ENCODE data around the gene EHD3. TPM values are rescaled to one million over a fixed set of nuclear protein-coding genes. Genes with fewer than 3 reads are reported as not detected.

The EHD3 gene
- total and polyA plus RNA-seq, 2 of the 13 experiments (the other 11 are each of a cell fraction or from before 2014, with no cell fraction given), result 0.20 to 0.69 TPM

GRCh38 chr2:31232586-31232985 lies 1.4 kb upstream of the EHD3 start (continued):
- TF ChIP-seq, protein P1, sequence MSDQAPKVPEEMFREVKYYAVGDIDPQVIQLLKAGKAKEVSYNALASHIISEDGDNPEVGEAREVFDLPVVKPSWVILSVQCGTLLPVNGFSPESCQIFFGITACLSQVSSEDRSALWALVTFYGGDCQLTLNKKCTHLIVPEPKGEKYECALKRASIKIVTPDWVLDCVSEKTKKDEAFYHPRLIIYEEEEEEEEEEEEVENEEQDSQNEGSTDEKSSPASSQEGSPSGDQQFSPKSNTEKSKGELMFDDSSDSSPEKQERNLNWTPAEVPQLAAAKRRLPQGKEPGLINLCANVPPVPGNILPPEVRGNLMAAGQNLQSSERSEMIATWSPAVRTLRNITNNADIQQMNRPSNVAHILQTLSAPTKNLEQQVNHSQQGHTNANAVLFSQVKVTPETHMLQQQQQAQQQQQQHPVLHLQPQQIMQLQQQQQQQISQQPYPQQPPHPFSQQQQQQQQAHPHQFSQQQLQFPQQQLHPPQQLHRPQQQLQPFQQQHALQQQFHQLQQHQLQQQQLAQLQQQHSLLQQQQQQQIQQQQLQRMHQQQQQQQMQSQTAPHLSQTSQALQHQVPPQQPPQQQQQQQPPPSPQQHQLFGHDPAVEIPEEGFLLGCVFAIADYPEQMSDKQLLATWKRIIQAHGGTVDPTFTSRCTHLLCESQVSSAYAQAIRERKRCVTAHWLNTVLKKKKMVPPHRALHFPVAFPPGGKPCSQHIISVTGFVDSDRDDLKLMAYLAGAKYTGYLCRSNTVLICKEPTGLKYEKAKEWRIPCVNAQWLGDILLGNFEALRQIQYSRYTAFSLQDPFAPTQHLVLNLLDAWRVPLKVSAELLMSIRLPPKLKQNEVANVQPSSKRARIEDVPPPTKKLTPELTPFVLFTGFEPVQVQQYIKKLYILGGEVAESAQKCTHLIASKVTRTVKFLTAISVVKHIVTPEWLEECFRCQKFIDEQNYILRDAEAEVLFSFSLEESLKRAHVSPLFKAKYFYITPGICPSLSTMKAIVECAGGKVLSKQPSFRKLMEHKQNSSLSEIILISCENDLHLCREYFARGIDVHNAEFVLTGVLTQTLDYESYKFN (CRISPR knock-in tag; conservative IDR thresholded peaks at IDR 0.05), result no peak
- TF ChIP-seq HNRNPH1 (optimal IDR thresholded peaks at IDR 0.05; ENCODE audit: low read depth, low read length) (no peak), ELF3 (CRISPR knock-in tag; IDR thresholded peaks at IDR 0.05) (no peak), SRY (CRISPR knock-in tag; IDR thresholded peaks at IDR 0.05) (no peak), ZNF333 (CRISPR knock-in tag; IDR thresholded peaks at IDR 0.05; ENCODE audit: borderline replicate concordance) (no peak)

- Histone ChIP-seq H3K4me3 (replicated peaks in 1 of 3; ENCODE audit: insufficient read depth in 1 of 3, low read depth in 2 of 3, low read length in 3 of 3) (no peak overlapping the region), H3K27me3 (ENCODE audit: control insufficient read depth in 1 of 2, insufficient read depth in 2 of 2, low read length in 2 of 2) (peaks cover 0 to 23% of the 10 kb centered on the region in 2 experiments; a peak in 3 of 5 replicates), H4K20me1 (ENCODE audit: insufficient read depth, low read length) (no peaks in the 10 kb centered on the region), H3K4me1 (ENCODE audit: insufficient read depth, low read length) (no peaks in the 10 kb centered on the region), H3K9ac (ENCODE audit: insufficient read depth, low read depth, low read length) (no peak overlapping the region), H3K9me3 (ENCODE audit: low read length) (no peaks in the 10 kb centered on the region), H3K27ac (ENCODE audit: extremely low read length, insufficient read depth, low read length) (no peak overlapping the region), H3K36me3 (replicated peaks in 1 of 2; ENCODE audit: control insufficient read depth in 1 of 2, insufficient read depth in 2 of 2, low read length in 2 of 2) (no peaks in the 10 kb centered on the region), H3K4me2 (ENCODE audit: low read depth, low read length) (no peak overlapping the region), H3K79me2 (ENCODE audit: insufficient read depth, low read length) (no peaks in the 10 kb centered on the region), H2AFZ (ENCODE audit: low read length) (no peak overlapping the region)
- in situ Hi-C loops (cut with HindIII; ENCODE audit: extremely low pct_ligation_motif_present, low pct_unique_long_range_greater_than_20kb), result no loop called here
- BruUV-seq (replicated peaks), result no TSS peak
- no peak for DNase-seq (ENCODE audit: low spot score)
- ChIA-PET POLR2A (no interaction called here), CTCF (ENCODE audit: low intra/inter-chr PET ratio, low total read pairs) (no interaction called here)
- intact Hi-C loops (cut with micrococcal nuclease; ENCODE audit: unreplicated experiment), result loop anchor here (1.0 kb wide), 1 partner anchor 100 kb away; no protein-coding TSS in a partner anchor
- FAIRE-seq, result no peak
- 29% methylated on average over 1 of the region's 1 CpG for WGBS (ENCODE audit: low lambda C conversion rate)
- no peak for ATAC-seq
- TF ChIP-seq FOXO4 (CRISPR knock-in tag; conservative IDR thresholded peaks at IDR 0.05) (no peak), TCF12 (IDR thresholded peaks at IDR 0.05) (no peak), TCF12 (CRISPR knock-in tag; IDR thresholded peaks at IDR 0.05) (no peak), ATF7 (IDR thresholded peaks at IDR 0.05) (no peak), ATF7 (CRISPR knock-in tag; IDR thresholded peaks at IDR 0.05) (no peak), DBP (CRISPR knock-in tag; IDR thresholded peaks at IDR 0.05; ENCODE audit: not compliant biosample characterization) (no peak), NCOA5 (CRISPR knock-in tag; IDR thresholded peaks at IDR 0.05) (no peak), ESRRA (CRISPR knock-in tag; IDR thresholded peaks at IDR 0.05; ENCODE audit: low read depth) (no peak), RORA (CRISPR knock-in tag; IDR thresholded peaks at IDR 0.05) (no peak)
- TF ChIP-seq, protein P2, sequence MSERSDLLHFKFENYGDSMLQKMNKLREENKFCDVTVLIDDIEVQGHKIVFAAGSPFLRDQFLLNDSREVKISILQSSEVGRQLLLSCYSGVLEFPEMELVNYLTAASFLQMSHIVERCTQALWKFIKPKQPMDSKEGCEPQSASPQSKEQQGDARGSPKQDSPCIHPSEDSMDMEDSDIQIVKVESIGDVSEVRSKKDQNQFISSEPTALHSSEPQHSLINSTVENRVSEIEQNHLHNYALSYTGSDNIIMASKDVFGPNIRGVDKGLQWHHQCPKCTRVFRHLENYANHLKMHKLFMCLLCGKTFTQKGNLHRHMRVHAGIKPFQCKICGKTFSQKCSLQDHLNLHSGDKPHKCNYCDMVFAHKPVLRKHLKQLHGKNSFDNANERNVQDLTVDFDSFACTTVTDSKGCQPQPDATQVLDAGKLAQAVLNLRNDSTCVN (CRISPR knock-in tag; IDR thresholded peaks at IDR 0.05; ENCODE audit: borderline replicate concordance), result no peak
Measured at GRCh38 chr2:31233231-31233630, 721 bp upstream of the EHD3 start.

All from HepG2 (cell line).